Measurements from ENCODE around the gene TRIB2.

Gene TRIB2

GRCh38 chr2:12771154-12771553, 54.4 kb downstream of the TRIB2 start:
- H3K4me2 ChIP-seq (ENCODE audit: low read length), result no peak overlapping the region
- no peaks in the 10 kb centered on the region for H3K9me3 ChIP-seq (ENCODE audit: control insufficient read depth, low read length)
- no peak overlapping the region for H3K27ac ChIP-seq
- no peaks in the 10 kb centered on the region for H3K79me2 ChIP-seq
- no peak overlapping the region for H2AFZ ChIP-seq
- no peak for TF ChIP-seq CTCF (IDR thresholded peaks at IDR 0.05)
- no peaks in the 10 kb centered on the region for H3K36me3 ChIP-seq (ENCODE audit: control insufficient read depth, insufficient read depth, low read length)
- H3K9ac ChIP-seq, result no peak overlapping the region
- no peaks in the 10 kb centered on the region for H3K4me1 ChIP-seq
- no peaks in the 10 kb centered on the region for H3K27me3 ChIP-seq (ENCODE audit: control insufficient read depth, insufficient read depth, low read length)
- H3K4me3 ChIP-seq (ENCODE audit: low read depth, low read length), result no peak overlapping the region

GRCh38 chr2:12773586-12774394, 57.1 kb downstream of the TRIB2 start:
- H3K4me2 ChIP-seq (ENCODE audit: low read length), result no peak overlapping the region
- H3K27me3 ChIP-seq (ENCODE audit: control insufficient read depth, insufficient read depth, low read length), result no peaks in the 10 kb centered on the region
- no peak overlapping the region for H3K9ac ChIP-seq
- H3K27ac ChIP-seq, result no peak overlapping the region
- H2AFZ ChIP-seq, result no peak overlapping the region
- no peaks in the 10 kb centered on the region for H3K4me1 ChIP-seq
- no peaks in the 10 kb centered on the region for H3K36me3 ChIP-seq (ENCODE audit: control insufficient read depth, insufficient read depth, low read length)
- H3K79me2 ChIP-seq, result no peaks in the 10 kb centered on the region
- no peak for TF ChIP-seq CTCF (IDR thresholded peaks at IDR 0.05)
- no peak overlapping the region for H3K4me3 ChIP-seq (ENCODE audit: low read depth, low read length)
- no peaks in the 10 kb centered on the region for H3K9me3 ChIP-seq (ENCODE audit: control insufficient read depth, low read length)

GRCh38 chr2:12774395-12774727, 57.6 kb downstream of the TRIB2 start:
- Histone ChIP-seq H3K4me2 (ENCODE audit: low read length) (no peak overlapping the region), H3K9ac (no peak overlapping the region), H3K4me1 (no peaks in the 10 kb centered on the region), H3K27ac (no peak overlapping the region), H3K9me3 (ENCODE audit: control insufficient read depth, low read length) (no peaks in the 10 kb centered on the region), H3K27me3 (ENCODE audit: control insufficient read depth, insufficient read depth, low read length) (no peaks in the 10 kb centered on the region), H3K4me3 (ENCODE audit: low read depth, low read length) (no peak overlapping the region), H2AFZ (no peak overlapping the region), H3K79me2 (no peaks in the 10 kb centered on the region), H3K36me3 (ENCODE audit: control insufficient read depth, insufficient read depth, low read length) (no peaks in the 10 kb centered on the region)
- no peak for TF ChIP-seq CTCF (IDR thresholded peaks at IDR 0.05)

- Histone ChIP-seq H3K9ac (no peak overlapping the region), H3K4me3 (ENCODE audit: low read depth, low read length) (no peak overlapping the region), H3K36me3 (ENCODE audit: control insufficient read depth, insufficient read depth, low read length) (no peaks in the 10 kb centered on the region), H3K4me1 (no peaks in the 10 kb centered on the region), H2AFZ (no peak overlapping the region), H3K27me3 (ENCODE audit: control insufficient read depth, insufficient read depth, low read length) (no peaks in the 10 kb centered on the region), H3K27ac (no peak overlapping the region), H3K4me2 (ENCODE audit: low read length) (no peak overlapping the region), H3K9me3 (ENCODE audit: control insufficient read depth, low read length) (no peaks in the 10 kb centered on the region), H3K79me2 (no peaks in the 10 kb centered on the region)
- no peak for TF ChIP-seq CTCF (IDR thresholded peaks at IDR 0.05)
These were observed 59.8 kb downstream of the TRIB2 start for GRCh38 chr2:12776521-12776961.

GRCh38 chr2:12778369-12778768, 61.6 kb downstream of the TRIB2 start:
- H3K36me3 ChIP-seq (ENCODE audit: control insufficient read depth, insufficient read depth, low read length), result no peaks in the 10 kb centered on the region
- TF ChIP-seq CTCF (IDR thresholded peaks at IDR 0.05), result no peak

More at GRCh38 chr2:12778369-12778768, 61.6 kb downstream of the TRIB2 start:
- H2AFZ ChIP-seq, result no peak overlapping the region
- no peak overlapping the region for H3K9ac ChIP-seq
- no peak overlapping the region for H3K4me2 ChIP-seq (ENCODE audit: low read length)
- no peak overlapping the region for H3K4me3 ChIP-seq (ENCODE audit: low read depth, low read length)
- no peaks in the 10 kb centered on the region for H3K4me1 ChIP-seq
- H3K79me2 ChIP-seq, result no peaks in the 10 kb centered on the region
- no peak overlapping the region for H3K27ac ChIP-seq
- no peaks in the 10 kb centered on the region for H3K27me3 ChIP-seq (ENCODE audit: control insufficient read depth, insufficient read depth, low read length)
- H3K9me3 ChIP-seq (ENCODE audit: control insufficient read depth, low read length), result no peaks in the 10 kb centered on the region
